DOHH2 (cell line): ENCODE data around the gene GCN1.

Experiments
- EZH2phosphoT487 ChIP-seq: fragments of 200-600 bp; sonication (generic); IDR thresholded peaks from 2 replicates; pipeline ENCODE4 v1.6.1; 2017; ENCODE audit warnings: borderline replicate concordance, mild to moderate bottlenecking, antibody characterized with exemption, low read length, moderate library complexity, mixed read lengths
- TF ChIP-seq, protein P1 (sequence below): fragments of 200-600 bp; sonication (generic); IDR thresholded peaks from one replicate; pipeline ENCODE4 v1.5.1; 2014; ENCODE audit warnings: antibody characterized with exemption, mild to moderate bottlenecking, low read depth, low read length; ENCODE audit not compliant: poor library complexity, severe bottlenecking

DNA sequence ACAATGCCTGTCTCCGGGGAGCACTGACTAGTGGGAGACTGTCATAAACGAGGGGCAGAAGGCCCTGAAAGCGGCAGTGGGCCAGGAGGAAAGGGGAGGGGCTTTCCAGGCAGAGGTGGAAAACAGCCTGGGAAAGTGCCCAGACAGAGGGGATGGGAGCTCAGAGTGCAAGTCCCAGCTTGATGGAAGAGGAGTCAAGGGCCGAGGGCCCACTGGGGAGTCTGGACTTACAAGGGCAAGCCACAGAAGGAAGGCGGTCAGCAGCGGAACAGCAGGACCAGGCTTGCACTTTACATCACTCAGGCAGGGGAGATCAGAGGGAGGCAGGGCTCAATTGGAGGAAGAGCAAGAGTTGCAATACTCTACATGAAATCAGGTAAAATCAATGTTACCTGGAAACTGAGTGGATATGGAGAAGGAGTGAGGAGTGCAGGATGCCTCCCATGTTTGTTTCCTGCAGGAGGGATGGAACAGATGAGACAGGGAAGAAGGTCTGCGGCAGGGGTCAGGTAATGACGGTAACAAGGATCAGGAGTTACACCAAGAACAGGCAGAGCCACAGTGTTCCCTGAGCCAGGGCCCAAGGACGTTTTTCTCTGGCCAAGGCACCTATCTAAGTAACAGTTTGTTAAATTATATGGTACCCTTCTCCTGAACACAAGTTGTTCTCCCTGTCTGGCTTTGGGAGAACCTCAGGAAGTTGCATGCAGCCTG, 47.2 kb upstream of the GCN1 start:
- TF ChIP-seq, protein P1, sequence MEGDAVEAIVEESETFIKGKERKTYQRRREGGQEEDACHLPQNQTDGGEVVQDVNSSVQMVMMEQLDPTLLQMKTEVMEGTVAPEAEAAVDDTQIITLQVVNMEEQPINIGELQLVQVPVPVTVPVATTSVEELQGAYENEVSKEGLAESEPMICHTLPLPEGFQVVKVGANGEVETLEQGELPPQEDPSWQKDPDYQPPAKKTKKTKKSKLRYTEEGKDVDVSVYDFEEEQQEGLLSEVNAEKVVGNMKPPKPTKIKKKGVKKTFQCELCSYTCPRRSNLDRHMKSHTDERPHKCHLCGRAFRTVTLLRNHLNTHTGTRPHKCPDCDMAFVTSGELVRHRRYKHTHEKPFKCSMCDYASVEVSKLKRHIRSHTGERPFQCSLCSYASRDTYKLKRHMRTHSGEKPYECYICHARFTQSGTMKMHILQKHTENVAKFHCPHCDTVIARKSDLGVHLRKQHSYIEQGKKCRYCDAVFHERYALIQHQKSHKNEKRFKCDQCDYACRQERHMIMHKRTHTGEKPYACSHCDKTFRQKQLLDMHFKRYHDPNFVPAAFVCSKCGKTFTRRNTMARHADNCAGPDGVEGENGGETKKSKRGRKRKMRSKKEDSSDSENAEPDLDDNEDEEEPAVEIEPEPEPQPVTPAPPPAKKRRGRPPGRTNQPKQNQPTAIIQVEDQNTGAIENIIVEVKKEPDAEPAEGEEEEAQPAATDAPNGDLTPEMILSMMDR, result no peak
- TF ChIP-seq EZH2phosphoT487, result no peak
